Stomach (tissue), 4 donors: Measurements from ENCODE around the gene LSMEM2.

Experiments
- POLR2A ChIP-seq, 4 donors: fragments of 450-650 bp; IDR thresholded peaks; one replicate each; pipeline ENCODE4 v1.6.1; 2016; ENCODE audit warnings: antibody characterized with exemption in 4 of 4, control low read depth in 2 of 4, mild to moderate bottlenecking in 1 of 4, moderate library complexity in 1 of 4
- TF ChIP-seq, protein P1 (sequence below), 7 experiments: fragments of 450-650 bp in 4 of 7; fragments of 200-600 bp in 3 of 7; sonication (generic) in 3 of 7; IDR thresholded peaks; one replicate each; pipeline ENCODE4 v1.5.1; 2016 to 2019; ENCODE audit warnings: antibody characterized with exemption in 7 of 7, control low read depth in 2 of 7, mild to moderate bottlenecking in 1 of 7

DNA sequence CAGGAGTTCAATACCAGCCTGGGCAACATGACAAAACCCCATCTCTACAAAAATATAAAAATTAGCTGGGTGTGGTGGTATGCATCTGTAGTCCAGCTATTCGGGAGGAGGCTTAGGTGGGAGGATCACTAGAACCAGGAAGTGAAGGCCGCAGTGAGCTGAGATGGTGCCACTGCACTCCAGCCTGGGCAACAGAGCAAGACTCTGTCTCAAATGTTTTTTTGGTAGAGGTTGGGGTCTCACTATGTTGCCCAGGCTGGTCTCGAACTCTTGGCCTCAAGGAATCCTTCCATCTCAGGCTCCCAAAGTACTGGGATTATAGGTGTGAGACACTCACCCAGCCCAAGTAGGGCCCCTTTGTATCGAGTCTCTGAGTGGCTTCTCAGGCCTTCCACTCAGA is 15.2 kb downstream of the LSMEM2 start:
- no peak for TF ChIP-seq POLR2A (IDR thresholded peaks at IDR 0.05)
- TF ChIP-seq, protein P1, sequence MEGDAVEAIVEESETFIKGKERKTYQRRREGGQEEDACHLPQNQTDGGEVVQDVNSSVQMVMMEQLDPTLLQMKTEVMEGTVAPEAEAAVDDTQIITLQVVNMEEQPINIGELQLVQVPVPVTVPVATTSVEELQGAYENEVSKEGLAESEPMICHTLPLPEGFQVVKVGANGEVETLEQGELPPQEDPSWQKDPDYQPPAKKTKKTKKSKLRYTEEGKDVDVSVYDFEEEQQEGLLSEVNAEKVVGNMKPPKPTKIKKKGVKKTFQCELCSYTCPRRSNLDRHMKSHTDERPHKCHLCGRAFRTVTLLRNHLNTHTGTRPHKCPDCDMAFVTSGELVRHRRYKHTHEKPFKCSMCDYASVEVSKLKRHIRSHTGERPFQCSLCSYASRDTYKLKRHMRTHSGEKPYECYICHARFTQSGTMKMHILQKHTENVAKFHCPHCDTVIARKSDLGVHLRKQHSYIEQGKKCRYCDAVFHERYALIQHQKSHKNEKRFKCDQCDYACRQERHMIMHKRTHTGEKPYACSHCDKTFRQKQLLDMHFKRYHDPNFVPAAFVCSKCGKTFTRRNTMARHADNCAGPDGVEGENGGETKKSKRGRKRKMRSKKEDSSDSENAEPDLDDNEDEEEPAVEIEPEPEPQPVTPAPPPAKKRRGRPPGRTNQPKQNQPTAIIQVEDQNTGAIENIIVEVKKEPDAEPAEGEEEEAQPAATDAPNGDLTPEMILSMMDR (IDR thresholded peaks at IDR 0.05) = no peak
